HG03460 (cell line): ENCODE measurements around the gene CHURC1.

Source experiments
- ATAC-seq: cut with Tn5 transposase; IDR thresholded peaks from one replicate; pipeline ENCODE4 v1.9.1; 2021; ENCODE audit not compliant: unreplicated experiment

Gene CHURC1

GRCh38 chr14:64954491-64955240, 40.4 kb downstream of the CHURC1 start:
- no peak for ATAC-seq

DNA sequence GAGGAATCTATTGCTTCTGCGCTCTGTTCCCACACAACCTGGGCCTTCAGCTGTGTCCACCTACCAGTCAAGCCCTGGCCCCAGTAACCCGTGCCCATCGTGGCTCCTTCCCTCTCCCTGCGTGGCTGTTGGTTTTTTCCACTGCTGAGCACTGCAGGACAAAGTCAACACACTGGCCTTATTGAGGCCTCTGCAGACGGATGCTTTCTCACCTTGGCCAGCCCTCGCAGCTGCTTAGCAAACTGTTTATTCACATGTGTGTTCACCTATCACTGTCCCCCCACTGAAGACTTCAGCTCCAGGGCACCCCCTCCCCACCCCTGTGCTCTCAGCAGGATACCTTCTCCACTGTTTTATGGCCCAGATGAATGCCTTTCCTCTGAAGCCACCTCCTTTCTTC, 41.0 kb downstream of the CHURC1 start:
- ATAC-seq, result no peak

DNA sequence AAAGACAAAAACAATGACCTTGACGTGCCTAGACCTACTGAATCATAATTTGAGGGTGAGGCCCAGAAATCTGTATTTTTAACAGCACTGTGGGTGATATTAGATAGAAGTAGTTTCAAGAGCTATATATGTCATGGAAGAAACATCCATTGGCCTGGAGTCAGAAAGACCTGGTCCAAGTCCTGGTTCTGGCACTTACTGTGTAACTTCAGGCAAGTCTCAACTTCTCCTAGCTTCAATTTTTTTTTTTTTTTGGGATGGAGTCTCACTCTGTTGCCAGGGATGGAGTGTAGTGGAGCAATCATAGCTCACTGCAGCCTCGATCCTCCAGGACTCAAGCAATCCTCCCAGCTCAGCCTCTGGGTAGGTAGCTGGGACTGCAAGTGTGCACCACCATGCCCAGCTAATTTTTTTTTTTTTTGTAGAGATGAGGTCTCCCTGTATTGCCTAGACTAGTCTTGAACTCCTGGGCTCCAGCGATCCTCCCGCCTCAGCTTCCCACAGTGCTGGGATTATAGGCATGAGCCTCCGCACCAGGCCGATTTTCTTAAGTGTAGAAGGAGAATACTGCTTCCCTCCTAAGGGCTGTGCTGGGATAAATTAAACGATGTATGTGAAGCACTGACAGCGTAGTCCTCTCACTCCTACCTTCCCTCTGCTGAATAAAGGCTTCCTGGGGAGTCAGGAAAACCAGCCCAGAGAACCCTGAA, 42.6 kb downstream of the CHURC1 start:
- ATAC-seq, result no peak

DNA sequence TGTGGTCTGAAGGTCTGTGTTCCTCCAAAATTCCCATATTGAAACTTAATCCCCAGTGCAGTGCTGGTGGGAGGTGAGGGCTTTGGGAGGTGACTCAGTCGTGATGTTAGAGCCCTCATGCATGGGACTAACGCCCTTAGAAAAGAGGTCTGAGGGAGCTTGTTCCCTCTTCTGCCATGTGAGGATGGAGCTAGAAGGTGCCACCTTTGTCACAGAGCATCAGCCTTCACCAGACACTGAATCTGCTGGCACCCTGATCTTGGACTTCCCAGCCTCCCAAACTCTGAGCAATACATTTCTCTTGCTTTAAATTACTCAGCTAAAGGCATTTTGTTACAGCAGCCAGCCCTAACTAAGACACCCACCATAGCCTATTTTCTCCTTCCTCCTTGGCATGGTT, 43.9 kb downstream of the CHURC1 start:
- no peak for ATAC-seq

DNA sequence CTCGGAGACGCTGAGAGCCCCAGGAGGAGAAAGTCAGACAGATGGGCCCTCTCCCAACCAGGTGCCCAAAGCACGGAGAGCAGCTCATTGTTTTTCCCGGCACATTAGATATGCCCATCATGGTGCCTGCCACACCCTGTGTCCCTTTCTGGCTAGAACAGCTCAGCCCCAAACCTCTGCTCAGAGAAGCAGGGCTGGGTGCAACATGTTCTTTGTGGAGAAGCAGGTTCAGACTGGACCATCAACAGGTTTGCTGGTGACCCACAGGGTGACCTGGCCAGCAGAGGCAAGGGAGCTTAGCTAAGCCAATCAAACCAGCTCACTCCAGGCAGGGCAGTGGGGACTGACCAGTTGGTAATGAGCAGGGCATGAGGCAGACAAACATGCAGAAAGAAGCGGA, 44.5 kb downstream of the CHURC1 start:
- ATAC-seq, result no peak

GRCh38 chr14:64960762-64961276, 46.6 kb downstream of the CHURC1 start:
- ATAC-seq, result no peak

- no peak for ATAC-seq
Measured at GRCh38 chr14:64963611-64964010, 49.4 kb downstream of the CHURC1 start.

DNA sequence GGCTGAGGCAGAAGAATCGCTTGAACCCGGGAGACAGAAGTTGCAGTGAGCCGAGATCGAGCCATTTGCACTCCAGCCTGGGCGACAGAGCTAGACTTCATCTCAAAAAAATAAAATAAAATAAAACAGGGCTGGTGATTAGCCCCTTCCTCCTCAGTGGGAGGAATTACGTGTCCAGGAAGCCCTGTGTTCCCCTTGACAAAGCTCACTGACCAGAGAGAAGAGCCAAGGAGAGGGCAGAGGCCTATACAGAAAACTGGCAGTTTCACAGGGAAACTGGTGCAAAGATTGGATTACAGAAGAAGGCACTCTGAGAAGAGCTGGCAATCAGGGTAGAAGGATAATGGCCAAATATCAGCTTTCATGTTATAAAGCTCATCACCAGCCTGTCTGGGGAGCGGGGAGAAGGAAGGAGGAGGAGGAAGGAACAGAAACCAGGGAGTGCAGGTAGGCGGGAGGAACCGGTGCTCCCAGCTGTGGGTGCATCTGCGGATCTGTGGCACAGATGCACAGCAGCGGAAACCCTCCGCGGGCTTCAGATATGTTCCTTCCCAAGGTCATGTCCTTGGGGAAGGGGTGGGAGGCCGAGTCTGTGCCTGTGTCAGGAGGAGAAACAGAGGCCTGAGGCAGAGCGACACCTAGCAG, 51.2 kb downstream of the CHURC1 start:
- no peak for ATAC-seq

DNA sequence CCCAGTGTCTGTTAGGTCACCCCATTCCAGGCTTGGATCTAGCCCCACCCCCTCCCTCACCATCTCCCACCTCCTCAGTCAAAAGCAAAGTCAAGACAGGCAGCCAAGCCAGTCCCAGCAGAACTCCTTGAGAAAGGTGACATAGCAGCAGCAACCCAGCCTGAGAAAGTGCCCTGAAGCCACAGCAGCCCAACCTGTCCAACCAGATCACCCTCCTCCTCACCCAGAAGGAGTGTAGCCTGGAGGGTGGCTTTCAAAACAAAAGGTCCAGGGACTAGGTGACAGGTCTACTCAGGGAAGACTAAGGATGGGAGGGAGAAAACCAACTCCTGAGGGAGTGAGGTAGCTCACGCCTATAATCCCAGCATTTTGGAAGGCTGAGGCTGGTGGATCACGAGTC, 52.7 kb downstream of the CHURC1 start:
- no peak for ATAC-seq

DNA sequence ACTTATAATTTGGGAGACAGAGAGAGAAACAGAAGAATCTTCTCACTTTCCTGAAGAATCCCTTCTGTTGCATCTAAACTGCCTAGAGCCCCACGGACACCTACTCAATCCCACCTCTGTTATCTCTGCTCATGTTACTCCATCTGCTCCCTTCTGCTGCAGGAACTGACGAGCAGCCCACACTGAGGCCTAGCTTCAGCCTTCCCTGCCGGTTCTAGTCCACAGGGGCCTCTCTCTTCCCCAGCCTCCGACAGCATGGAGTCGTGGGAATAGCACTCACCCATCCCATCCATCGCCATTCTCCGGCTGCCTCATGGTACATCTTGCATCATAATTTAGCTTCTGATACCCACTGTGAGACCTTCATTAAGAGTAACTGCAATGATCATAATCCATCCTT, 53.9 kb downstream of the CHURC1 start:
- ATAC-seq, result no peak

GRCh38 chr14:64968651-64969050, 54.4 kb downstream of the CHURC1 start:
- no peak for ATAC-seq

DNA sequence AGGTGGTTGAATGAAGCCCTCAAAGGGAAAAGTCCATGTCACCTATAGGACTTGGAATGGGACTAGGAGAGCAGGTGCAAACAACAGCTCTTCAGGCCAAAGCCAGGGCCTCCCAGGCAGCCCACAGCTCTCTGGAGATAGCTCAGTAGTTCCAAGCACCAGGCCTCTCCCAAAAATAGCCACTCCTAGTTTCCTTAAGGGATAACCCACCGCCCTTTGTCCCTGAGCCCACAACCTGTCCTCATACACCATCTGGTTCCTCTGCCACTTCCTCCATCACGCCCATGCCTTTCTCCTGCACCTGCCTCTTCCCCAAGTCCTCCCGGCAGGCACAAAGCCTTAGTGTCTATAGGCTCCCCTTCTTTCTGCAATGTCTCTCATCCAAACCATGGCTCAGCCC, 55.8 kb downstream of the CHURC1 start:
- no peak for ATAC-seq

GRCh38 chr14:64970776-64971477, 56.7 kb downstream of the CHURC1 start:
- ATAC-seq, result no peak

- no peak for ATAC-seq
Measured at GRCh38 chr14:64971491-64971942, 57.3 kb downstream of the CHURC1 start.

- ATAC-seq, result no peak
Measured at GRCh38 chr14:64971943-64972791, 57.9 kb downstream of the CHURC1 start, which contains the start of gene RAB15. RAB15 (minus strand) TSS chr14:64972336; CDS start chr14:64972076, 260 bp downstream.

DNA sequence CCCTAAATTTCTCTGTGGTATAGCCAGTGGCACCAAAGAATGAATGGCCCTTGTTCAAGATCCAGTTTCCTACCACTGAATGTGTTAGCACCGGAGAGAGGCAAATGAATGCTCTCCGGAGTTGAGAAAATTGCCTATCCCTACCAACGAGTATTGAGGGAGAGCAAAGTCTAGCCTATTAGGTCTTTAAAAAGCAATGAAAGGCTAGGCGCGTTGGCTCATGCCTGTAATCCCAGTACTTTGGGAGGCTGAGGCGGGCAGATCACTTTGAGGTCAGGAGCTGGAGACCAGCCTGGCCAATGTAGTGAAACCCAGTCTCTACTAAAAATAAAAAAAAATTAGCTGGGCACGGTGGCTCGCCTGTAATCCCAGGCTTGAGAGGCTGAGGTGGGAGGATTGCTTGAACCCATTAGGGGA, 58.8 kb downstream of the CHURC1 start:
- ATAC-seq, result no peak

- ATAC-seq, result no peak
Measured at GRCh38 chr14:64973826-64974225, 59.6 kb downstream of the CHURC1 start.

GRCh38 chr14:64974563-64974962, 60.3 kb downstream of the CHURC1 start:
- ATAC-seq, result no peak

GRCh38 chr14:64979336-64980074, 65.2 kb downstream of the CHURC1 start:
- no peak for ATAC-seq
